SKM-1 (cell line): ENCODE measurements around the gene HP.
"Not testable (repeated sequence)": the region's sequence is repeated elsewhere in the genome, so short reads cannot be mapped to it uniquely, and the experiment has no call there.

Source experiments
- DNase-seq: peaks from one replicate; lab custom pipeline; 2025; ENCODE audit not compliant: unreplicated experiment; lab: John Stamatoyannopoulos, UW

The HP gene

GRCh38 chr16:72043058-72043457, 11.2 kb upstream of the HP start:
- no peak for DNase-seq

GRCh38 chr16:72043539-72043938, 10.8 kb upstream of the HP start:
- no peak for DNase-seq

GRCh38 chr16:72044296-72044695, 10.0 kb upstream of the HP start:
- DNase-seq: no peak

GRCh38 chr16:72044825-72045359, 9.4 kb upstream of the HP start:
- DNase-seq: no peak

GRCh38 chr16:72049110-72049509, 5.2 kb upstream of the HP start:
- DNase-seq: peak; percentile 35

- DNase-seq: peak; percentile 46
Measured at GRCh38 chr16:72050769-72051464, 3.4 kb upstream of the HP start.

- DNase-seq: peak; percentile 77
Measured at GRCh38 chr16:72051818-72052217, 2.5 kb upstream of the HP start.

- DNase-seq: no peak
Measured at GRCh38 chr16:72055911-72056310, 1.6 kb downstream of the HP start.

GRCh38 chr16:72057313-72057712, 3.0 kb downstream of the HP start:
- not testable (repeated sequence) for DNase-seq

- DNase-seq: not testable (repeated sequence)
Measured at GRCh38 chr16:72059060-72059459, 4.8 kb downstream of the HP start.

- no peak for DNase-seq
Measured at GRCh38 chr16:72060405-72060804, 6.1 kb downstream of the HP start.

- no peak for DNase-seq
Measured at GRCh38 chr16:72061564-72061963, 7.3 kb downstream of the HP start.

- no peak for DNase-seq
Measured at GRCh38 chr16:72064361-72064894, 10.1 kb downstream of the HP start.

- peak; percentile 54 for DNase-seq
Measured at GRCh38 chr16:72066747-72067146, 12.4 kb downstream of the HP start.

GRCh38 chr16:72068930-72069329, 14.6 kb downstream of the HP start:
- no peak for DNase-seq

- DNase-seq: no peak
Measured at GRCh38 chr16:72072514-72073342, 18.4 kb downstream of the HP start.

GRCh38 chr16:72073560-72074230, 19.4 kb downstream of the HP start:
- DNase-seq: no peak

- DNase-seq: not testable (repeated sequence)
Measured at GRCh38 chr16:72075067-72075466, 20.8 kb downstream of the HP start.

- not testable (repeated sequence) for DNase-seq
Measured at GRCh38 chr16:72076991-72077706, 22.8 kb downstream of the HP start.

GRCh38 chr16:72083778-72084404, 29.6 kb downstream of the HP start:
- no peak for DNase-seq
